Naive thymus-derived CD4-positive, alpha-beta T cell (primary cell): Measurements from ENCODE around the gene CCDC40. TPM values are rescaled to one million over a fixed set of nuclear protein-coding genes. Genes with fewer than 3 reads are reported as not detected.

Experiments used
- ATAC-seq: fragments of 150-1000 bp; cut with Tn5 transposase; 2 replicates; pipeline ENCODE4 v1.10.0; 2021; ENCODE audit warnings: mild to moderate bottlenecking, moderate library complexity
- CTCF ChIA-PET: fragments of 350-600 bp; sonication (Branson Sonifier 250); formaldehyde crosslinking; loops from one replicate; lab custom pipeline; 2021; ENCODE audit warnings: antibody characterized with exemption; lab: Charles Lee
- POLR2A ChIA-PET: fragments of 350-600 bp; sonication (Branson Sonifier 250); formaldehyde crosslinking; loops from one replicate; lab custom pipeline; 2021; ENCODE audit warnings: antibody characterized with exemption, inconsistent platforms; lab: Charles Lee
- DNase-seq, 9 donors: peaks; one replicate each; pipeline versions ENCODE4 v3.0.0 to v3.0.0-alpha.2; 2020 to 2022; ENCODE audit warnings: mixed read lengths in 1 of 9
- H3K27ac ChIP-seq: one replicate; pipeline ENCODE4 v1.7.0; 2013; ENCODE audit warnings: mild to moderate bottlenecking, low read depth, low read length, moderate library complexity
- H3K27me3 ChIP-seq, 2 donors: one replicate each; pipeline ENCODE4 v1.7.0; 2013; ENCODE audit warnings: low read length in 2 of 2, mild to moderate bottlenecking in 2 of 2, moderate library complexity in 2 of 2; ENCODE audit not compliant: control insufficient read depth in 2 of 2, insufficient read depth in 2 of 2
- H3K36me3 ChIP-seq, 3 experiments: 1 replicate in 2 of 3; 2 replicates in 1 of 3; pipeline ENCODE4 v1.7.0; 2013; ENCODE audit warnings: low read length in 3 of 3, mild to moderate bottlenecking in 3 of 3, moderate library complexity in 1 of 3; ENCODE audit not compliant: insufficient read depth in 3 of 3, control insufficient read depth in 2 of 3
- H3K4me1 ChIP-seq, 2 donors: one replicate each; pipeline ENCODE4 v1.7.0; 2013; ENCODE audit warnings: low read length in 2 of 2, mild to moderate bottlenecking in 2 of 2, moderate library complexity in 1 of 2; ENCODE audit not compliant: control insufficient read depth in 2 of 2, insufficient read depth in 2 of 2
- H3K4me3 ChIP-seq: 2 replicates; pipeline ENCODE4 v1.7.0; 2013; ENCODE audit warnings: mild to moderate bottlenecking, low read length
- H3K9me3 ChIP-seq, 3 experiments: 1 replicate in 2 of 3; 2 replicates in 1 of 3; pipeline ENCODE4 v1.7.0; 2013; ENCODE audit warnings: low read length in 3 of 3; ENCODE audit not compliant: control insufficient read depth in 2 of 3
- H3K27ac Mint-ChIP-seq, 9 donors: one replicate each; pipeline ENCODE4 v1.8.0; 2020 to 2022; ENCODE audit warnings: mixed read lengths in 9 of 9, mild to moderate bottlenecking in 8 of 9, moderate library complexity in 5 of 9, inconsistent platforms in 2 of 9
- H3K27me3 Mint-ChIP-seq, 5 donors: one replicate each; pipeline ENCODE4 v1.8.0; 2021 to 2022; ENCODE audit warnings: mixed read lengths in 5 of 5, mild to moderate bottlenecking in 1 of 5
- H3K36me3 Mint-ChIP-seq, 5 donors: one replicate each; pipeline ENCODE4 v1.8.0; 2020 to 2022; ENCODE audit warnings: mixed read lengths in 5 of 5, mild to moderate bottlenecking in 3 of 5, inconsistent platforms in 1 of 5
- H3K4me1 Mint-ChIP-seq, 7 donors: one replicate each; pipeline ENCODE4 v1.8.0; 2020 to 2022; ENCODE audit warnings: mixed read lengths in 7 of 7, mild to moderate bottlenecking in 3 of 7, inconsistent platforms in 1 of 7
- H3K4me3 Mint-ChIP-seq, 10 donors: one replicate each; pipeline ENCODE4 v1.8.0; 2020 to 2022; ENCODE audit warnings: mild to moderate bottlenecking in 10 of 10, mixed read lengths in 10 of 10, moderate library complexity in 6 of 10, inconsistent platforms in 2 of 10
- H3K9me3 Mint-ChIP-seq, 11 donors: one replicate each; pipeline ENCODE4 v1.8.0; 2020 to 2022; ENCODE audit warnings: mixed read lengths in 11 of 11, mild to moderate bottlenecking in 4 of 11, inconsistent platforms in 1 of 11, moderate library complexity in 1 of 11
- intact Hi-C, 2 donors: fragments of 100-400 bp; cut with micrococcal nuclease; formaldehyde crosslinking; loops; one replicate each; pipeline ENCODE4 v1.15.1; 2023
- polyA plus RNA-seq, 2 donors: library from polyadenylated mRNA; unstranded; fragments of 300-500 nt; fragmentation: Illumina TruSeq; gene quantifications; one replicate each; pipeline ENCODE4 v1.2.3, GENCODE V29; 2021
- total RNA-seq, 6 experiments: library from RNA in 5 of 6; stranded (reverse) in 5 of 6; gene quantifications; 1 replicate in 5 of 6; 2 replicates in 1 of 6; pipeline ENCODE4 v1.2.3 and lab custom pipeline; 2021 to 2026

Gene CCDC40
- total and polyA plus RNA-seq, 7 experiments from 2014 or later: 0.43 to 3.0 (median 0.79) TPM; not detected in 2

DNA sequence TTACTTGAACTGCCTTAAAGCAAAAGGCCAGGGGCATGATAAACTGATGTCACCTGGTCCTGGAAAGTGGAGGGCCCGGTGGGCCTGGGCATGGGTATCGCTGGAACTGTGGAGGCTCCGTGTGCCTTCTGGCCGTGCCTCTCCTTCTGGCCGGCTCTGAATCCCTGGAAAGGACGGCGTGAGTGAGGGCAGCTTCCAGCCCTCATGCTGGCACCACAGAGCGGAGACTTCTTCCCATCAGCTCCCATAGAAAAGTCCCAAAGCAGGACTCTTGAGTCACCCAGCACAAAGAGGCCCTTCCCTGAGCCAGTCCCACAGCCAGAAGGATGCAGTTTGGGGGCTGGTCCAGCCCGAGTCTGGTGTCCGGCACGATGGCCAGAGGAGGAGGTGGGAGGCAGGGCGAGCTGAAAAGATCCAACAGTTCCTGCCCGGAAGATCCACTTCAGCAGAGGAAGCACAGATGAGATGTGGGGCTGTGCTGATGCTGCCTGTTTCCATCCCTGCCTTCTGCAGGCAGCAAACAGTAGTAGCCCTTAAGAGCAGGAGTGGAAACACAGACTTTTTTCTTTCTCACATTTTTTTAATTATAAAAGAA lies 72.7 kb downstream of the CCDC40 start:
- Histone ChIP-seq H3K9me3 (no peaks in the 10 kb centered on the region), H3K4me1 (no peaks in the 10 kb centered on the region), H3K27me3 (no peaks in the 10 kb centered on the region), H3K27ac (no peak overlapping the region), H3K4me3 (no peak overlapping the region), H3K36me3 (peaks cover 0 to 10% (median 0%) of the 10 kb centered on the region in 3 experiments)
- no peak overlapping the region for H3K27ac Mint-ChIP-seq
- H3K36me3 Mint-ChIP-seq: peaks cover 0 to 3% (median 0%) of the 10 kb centered on the region in 5 donors
- no peaks in the 10 kb centered on the region for H3K27me3 Mint-ChIP-seq
- ATAC-seq (no peak), DNase-seq (no peak)
- H3K9me3 Mint-ChIP-seq: no peaks in the 10 kb centered on the region
- peaks cover 0 to 1% (median 0%) of the 10 kb centered on the region in 7 donors for H3K4me1 Mint-ChIP-seq
- H3K4me3 Mint-ChIP-seq: no peak overlapping the region
- intact Hi-C loops: no loop called here
- POLR2A ChIA-PET: no interaction called here
- CTCF ChIA-PET: no interaction called here

DNA sequence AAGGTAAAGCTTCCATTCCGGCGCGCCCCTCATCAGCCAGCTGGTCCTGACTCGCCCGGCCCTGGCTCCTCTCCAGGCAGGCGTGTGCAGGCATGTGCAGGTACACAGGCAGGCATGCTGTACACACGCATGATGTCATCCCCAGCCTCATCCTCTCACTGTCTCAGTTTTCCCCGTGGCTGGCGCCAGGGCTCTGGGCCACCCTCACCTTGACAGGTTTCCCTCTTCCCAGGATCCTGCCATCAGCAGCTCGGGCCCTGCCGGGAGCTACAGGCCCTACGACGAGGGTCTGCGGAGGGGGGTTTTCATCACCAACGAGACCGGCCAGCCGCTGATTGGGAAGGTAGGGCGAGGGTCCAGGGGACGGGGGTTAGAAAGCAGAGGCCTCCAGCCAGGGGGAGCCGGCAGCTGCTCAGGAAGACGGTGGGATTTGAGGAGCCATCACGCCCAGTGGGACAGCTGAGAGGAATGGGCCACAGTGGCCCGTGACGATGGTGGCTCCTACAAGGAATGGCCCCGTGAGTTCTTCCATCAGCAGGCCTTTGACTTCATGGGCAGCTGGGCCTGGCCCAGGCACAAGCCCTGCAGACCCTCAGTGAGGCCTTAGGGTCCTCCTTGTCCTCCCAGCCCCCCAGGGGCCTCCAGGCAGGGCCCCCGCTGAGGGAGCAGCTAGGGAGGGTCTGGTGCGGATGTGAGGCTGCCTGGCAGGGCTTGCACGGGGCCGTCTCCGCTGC lies 73.4 kb downstream of the CCDC40 start:
- Histone ChIP-seq H3K4me1 (no peaks in the 10 kb centered on the region), H3K4me3 (no peak overlapping the region), H3K27ac (no peak overlapping the region), H3K27me3 (no peaks in the 10 kb centered on the region), H3K9me3 (no peaks in the 10 kb centered on the region), H3K36me3 (peaks cover 0 to 10% (median 0%) of the 10 kb centered on the region in 3 experiments)
- DNase-seq (no peak), ATAC-seq (no peak)
- Mint-ChIP-seq H3K4me1 (peaks cover 0 to 3% (median 0%) of the 10 kb centered on the region in 7 donors), H3K36me3 (peaks cover 0 to 5% (median under 1%) of the 10 kb centered on the region in 5 donors), H3K9me3 (peaks cover 0 to 3% (median 0%) of the 10 kb centered on the region in 11 donors), H3K27me3 (no peaks in the 10 kb centered on the region), H3K27ac (no peak overlapping the region), H3K4me3 (no peak overlapping the region)
- intact Hi-C loops: no loop called here
- ChIA-PET CTCF (no interaction called here), POLR2A (no interaction called here)

DNA sequence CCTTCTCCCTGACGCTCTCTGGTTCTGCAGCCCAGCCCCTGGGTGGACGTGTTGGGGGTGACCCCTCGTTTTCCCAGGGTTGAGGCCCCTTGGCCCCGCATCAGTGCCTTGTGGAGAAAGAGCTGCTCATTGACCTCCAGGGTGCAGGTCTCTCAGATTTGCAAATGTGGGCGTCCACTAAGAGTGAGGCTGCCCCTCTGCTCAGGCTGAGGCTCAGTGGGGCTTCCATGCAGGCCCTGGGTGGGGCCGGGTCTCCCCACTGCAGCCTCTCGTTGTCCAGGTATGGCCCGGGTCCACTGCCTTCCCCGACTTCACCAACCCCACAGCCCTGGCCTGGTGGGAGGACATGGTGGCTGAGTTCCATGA lies 74.0 kb downstream of the CCDC40 start:
- H3K36me3 Mint-ChIP-seq: peaks cover 0 to 11% (median 4%) of the 10 kb centered on the region in 5 donors
- H3K4me1 ChIP-seq: no peaks in the 10 kb centered on the region

DNA sequence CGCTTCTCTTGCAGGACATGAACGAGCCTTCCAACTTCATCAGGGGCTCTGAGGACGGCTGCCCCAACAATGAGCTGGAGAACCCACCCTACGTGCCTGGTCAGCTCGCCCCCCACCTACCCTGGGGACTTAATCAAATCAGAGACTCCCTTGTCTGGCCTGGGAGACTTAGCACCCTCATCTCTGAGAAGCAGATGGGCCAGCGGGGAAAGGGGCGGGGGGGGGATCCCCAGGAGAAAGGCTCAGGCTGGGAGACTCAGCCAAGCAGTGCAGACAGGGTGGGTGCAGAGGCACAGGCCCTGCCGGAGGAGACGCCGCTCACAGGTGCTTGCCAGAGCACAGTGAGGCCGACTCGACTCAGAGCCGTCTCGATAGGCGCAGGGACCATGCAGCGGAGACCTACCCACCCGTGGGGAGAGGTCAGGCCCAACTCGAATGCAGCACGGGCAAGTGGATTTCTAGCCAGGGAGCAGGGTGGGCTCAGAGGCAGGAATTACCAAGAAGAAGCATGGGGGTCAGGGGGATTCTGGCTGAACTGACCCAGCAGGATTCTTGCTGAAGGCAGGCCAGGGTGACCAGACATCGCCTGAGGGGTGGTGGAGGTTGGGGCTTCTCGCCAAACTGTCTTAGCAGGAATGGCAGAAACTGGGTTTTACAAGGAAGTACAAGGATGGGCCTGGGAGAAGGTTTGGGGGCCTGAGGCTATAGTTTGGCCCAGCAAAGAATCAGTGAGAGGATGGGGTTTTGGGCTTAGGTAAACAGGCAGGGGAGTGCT lies 74.7 kb downstream of the CCDC40 start:
- POLR2A ChIA-PET: no interaction called here
- H3K27ac Mint-ChIP-seq: no peak overlapping the region
- Histone ChIP-seq H3K27me3 (no peaks in the 10 kb centered on the region), H3K4me1 (no peaks in the 10 kb centered on the region), H3K36me3 (peaks cover 0 to 9% (median 0%) of the 10 kb centered on the region in 3 experiments), H3K4me3 (no peak overlapping the region), H3K9me3 (no peaks in the 10 kb centered on the region), H3K27ac (no peak overlapping the region)
- H3K36me3 Mint-ChIP-seq: peaks cover 0 to 13% (median 4%) of the 10 kb centered on the region in 5 donors
- H3K4me1 Mint-ChIP-seq: peaks cover 0 to 3% (median 0%) of the 10 kb centered on the region in 7 donors
- no peak for DNase-seq
- no peak for ATAC-seq
- CTCF ChIA-PET: no interaction called here
- intact Hi-C loops: no loop called here
- H3K9me3 Mint-ChIP-seq: peaks cover 0 to 12% (median 3%) of the 10 kb centered on the region in 11 donors
- H3K27me3 Mint-ChIP-seq: no peaks in the 10 kb centered on the region
- H3K4me3 Mint-ChIP-seq: no peak overlapping the region

More for the DNA sequence above, 74.0 kb downstream of the CCDC40 start:
- ATAC-seq (no peak), DNase-seq (no peak)
- H3K4me1 Mint-ChIP-seq: peaks cover 0 to 3% (median 0%) of the 10 kb centered on the region in 7 donors
- Histone ChIP-seq H3K27ac (no peak overlapping the region), H3K36me3 (peaks cover 0 to 10% (median 0%) of the 10 kb centered on the region in 3 experiments), H3K9me3 (no peaks in the 10 kb centered on the region), H3K27me3 (no peaks in the 10 kb centered on the region), H3K4me3 (no peak overlapping the region)
- no peaks in the 10 kb centered on the region for H3K27me3 Mint-ChIP-seq
- H3K4me3 Mint-ChIP-seq: no peak overlapping the region
- ChIA-PET POLR2A (no interaction called here), CTCF (no interaction called here)
- peaks cover 0 to 8% (median 2%) of the 10 kb centered on the region in 11 donors for H3K9me3 Mint-ChIP-seq
- intact Hi-C loops: no loop called here
- no peak overlapping the region for H3K27ac Mint-ChIP-seq

DNA sequence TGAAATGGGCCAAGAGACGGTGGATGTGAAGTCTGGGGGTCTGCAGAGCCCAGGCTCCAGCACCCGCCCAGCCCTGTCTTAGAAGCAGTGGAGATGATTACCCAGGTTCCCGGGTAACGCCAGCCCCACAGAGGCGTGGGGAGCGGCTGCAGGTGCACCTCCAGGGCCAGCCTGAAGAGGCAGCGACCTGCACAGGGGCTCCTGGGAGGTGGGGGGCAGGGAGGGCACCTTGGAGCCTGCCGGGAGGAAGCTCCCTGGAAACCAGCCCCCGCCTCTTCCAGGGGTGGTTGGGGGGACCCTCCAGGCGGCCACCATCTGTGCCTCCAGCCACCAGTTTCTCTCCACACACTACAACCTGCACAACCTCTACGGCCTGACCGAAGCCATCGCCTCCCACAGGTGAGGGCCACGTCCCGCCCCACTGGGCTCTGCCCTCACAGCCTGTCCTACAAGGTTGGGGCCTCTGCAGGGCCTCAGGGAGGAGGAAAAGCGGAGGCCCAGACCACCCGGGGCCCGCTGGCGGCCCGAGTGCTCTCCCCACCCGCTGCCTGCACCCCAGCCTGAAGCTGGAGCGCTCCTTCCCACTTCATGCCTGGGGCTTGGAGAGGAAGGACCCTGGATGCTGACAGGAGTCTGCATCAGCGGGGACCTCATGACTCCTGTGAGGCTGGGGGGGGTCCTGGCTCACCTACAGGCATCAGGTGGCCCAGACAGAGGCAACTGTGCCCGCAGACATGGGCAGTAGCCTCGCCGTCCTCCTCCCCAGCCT lies 75.4 kb downstream of the CCDC40 start:
- Histone ChIP-seq H3K36me3 (peaks cover 0 to 5% (median 0%) of the 10 kb centered on the region in 3 experiments), H3K27me3 (no peaks in the 10 kb centered on the region), H3K9me3 (no peaks in the 10 kb centered on the region), H3K4me1 (no peaks in the 10 kb centered on the region), H3K27ac (no peak overlapping the region), H3K4me3 (no peak overlapping the region)
- Mint-ChIP-seq H3K9me3 (peaks cover 0 to 12% (median 3%) of the 10 kb centered on the region in 11 donors), H3K27ac (no peak overlapping the region), H3K27me3 (no peaks in the 10 kb centered on the region), H3K4me1 (peaks cover 0 to 3% (median 0%) of the 10 kb centered on the region in 7 donors), H3K36me3 (peaks cover 0 to 13% (median 4%) of the 10 kb centered on the region in 5 donors), H3K4me3 (no peak overlapping the region)
- POLR2A ChIA-PET: no interaction called here
- CTCF ChIA-PET: no interaction called here
- DNase-seq (no peak), ATAC-seq (no peak)
- intact Hi-C loops: no loop called here

DNA sequence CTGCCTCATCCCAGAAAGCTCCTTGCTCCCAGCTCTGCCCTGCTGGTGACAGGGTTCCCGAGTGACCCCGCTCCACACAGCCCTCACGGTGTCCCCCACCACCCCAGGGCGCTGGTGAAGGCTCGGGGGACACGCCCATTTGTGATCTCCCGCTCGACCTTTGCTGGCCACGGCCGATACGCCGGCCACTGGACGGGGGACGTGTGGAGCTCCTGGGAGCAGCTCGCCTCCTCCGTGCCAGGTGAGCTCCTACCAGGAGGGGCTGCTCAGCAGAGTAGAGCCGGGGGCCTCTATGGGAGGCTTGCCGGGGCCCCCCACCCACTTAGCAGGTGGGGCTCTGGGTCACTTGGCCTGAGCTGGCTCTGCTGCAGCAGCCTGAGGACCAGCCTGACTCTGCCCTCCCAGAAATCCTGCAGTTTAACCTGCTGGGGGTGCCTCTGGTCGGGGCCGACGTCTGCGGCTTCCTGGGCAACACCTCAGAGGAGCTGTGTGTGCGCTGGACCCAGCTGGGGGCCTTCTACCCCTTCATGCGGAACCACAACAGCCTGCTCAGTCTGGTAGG lies 76.1 kb downstream of the CCDC40 start:
- H3K4me1 Mint-ChIP-seq: peaks cover 0 to 3% (median 0%) of the 10 kb centered on the region in 7 donors
- Histone ChIP-seq H3K27me3 (no peaks in the 10 kb centered on the region), H3K4me1 (no peaks in the 10 kb centered on the region), H3K27ac (no peak overlapping the region), H3K4me3 (no peak overlapping the region), H3K36me3 (peaks cover 0 to 5% (median 0%) of the 10 kb centered on the region in 3 experiments), H3K9me3 (no peaks in the 10 kb centered on the region)
- CTCF ChIA-PET: no interaction called here
- H3K27me3 Mint-ChIP-seq: no peaks in the 10 kb centered on the region
- POLR2A ChIA-PET: no interaction called here
- H3K36me3 Mint-ChIP-seq: peaks cover 0 to 13% (median 4%) of the 10 kb centered on the region in 5 donors
- no peak for ATAC-seq
- intact Hi-C loops: no loop called here
- no peak for DNase-seq
- H3K9me3 Mint-ChIP-seq: peaks cover 0 to 12% (median 3%) of the 10 kb centered on the region in 11 donors
- H3K27ac Mint-ChIP-seq: no peak overlapping the region
- H3K4me3 Mint-ChIP-seq: no peak overlapping the region
